GM12878 (cell line): Measurements from ENCODE around the gene PTPRJ. TPM values are rescaled to one million over a fixed set of nuclear protein-coding genes. Genes with fewer than 3 reads are reported as not detected.

Experiments used
- ATAC-seq: fragments of 200-7000 bp; cut with Tn5 transposase; 3 replicates; pipeline ENCODE4 v1.9.1; 2020; ENCODE audit warnings: mild to moderate bottlenecking, moderate library complexity
- BruUV-seq: library from RNA; stranded (reverse); fragments of 400-500 nt; replicated peaks from 2 replicates; lab custom pipeline; 2021; lab: Mats Ljungman, UMichigan
- CTCF ChIA-PET: fragments of 300-600 bp; sonication (Branson Sonifier 250); formaldehyde crosslinking; extraction: SDS; loops from one replicate; lab custom pipeline; 2021; ENCODE audit warnings: inconsistent platforms; lab: Yijun Ruan, JAX
- POLR2A ChIA-PET: fragments of 350-600 bp; formaldehyde crosslinking; extraction: SDS; loops from one replicate; lab custom pipeline; 2021; ENCODE audit warnings: inconsistent platforms; lab: Charles Lee
- RAD21 ChIA-PET: fragments of 300-600 bp; sonication (Branson Sonifier 250); formaldehyde crosslinking; loops from one replicate; lab custom pipeline; 2023; ENCODE audit warnings: antibody characterized with exemption; ENCODE audit not compliant: unreplicated experiment; lab: Charles Lee
- SMC1A ChIA-PET: fragments of 300-600 bp; sonication (Branson Sonifier 250); formaldehyde crosslinking; loops from one replicate; lab custom pipeline; 2023; ENCODE audit not compliant: unreplicated experiment, uncharacterized antibody; lab: Charles Lee
- DNase-seq: peaks from one replicate; pipeline ENCODE4 v3.0.0-alpha.2; 2011; ENCODE audit warnings: low read depth, low spot score
- FAIRE-seq: peaks from 3 replicates; lab custom pipeline; 2011; peaks lifted over from hg19 to GRCh38; lab: Jason Lieb, UNC
- H2AFZ ChIP-seq: 2 replicates; pipeline ENCODE4 v1.6.0; 2011; ENCODE audit warnings: low read depth, low read length, control low read depth; ENCODE audit not compliant: control insufficient read depth
- H3K27ac ChIP-seq: 2 replicates; pipeline ENCODE4 v1.5.1; 2011; ENCODE audit warnings: control low read depth; ENCODE audit not compliant: control insufficient read depth, insufficient read depth
- H3K27me3 ChIP-seq, 2 experiments: replicated peaks in 1 of 2; 2 replicates each; pipeline versions ENCODE4 v1.6.0 to v1.6.1; 2011; ENCODE audit warnings: low read length in 1 of 2; ENCODE audit not compliant: control insufficient read depth in 2 of 2, insufficient read depth in 2 of 2
- H3K36me3 ChIP-seq, 2 experiments: 2 replicates each; pipeline ENCODE4 v1.5.1; 2011; ENCODE audit warnings: low read length in 1 of 2; ENCODE audit not compliant: control insufficient read depth in 2 of 2, insufficient read depth in 2 of 2
- H3K4me1 ChIP-seq: 2 replicates; pipeline ENCODE4 v1.6.1; 2011; ENCODE audit warnings: mild to moderate bottlenecking, low read length, moderate library complexity, mixed read lengths; ENCODE audit not compliant: control insufficient read depth, insufficient read depth
- H3K4me2 ChIP-seq: 2 replicates; pipeline ENCODE4 v1.6.0; 2011; ENCODE audit warnings: control low read depth; ENCODE audit not compliant: control insufficient read depth, insufficient read depth
- H3K4me3 ChIP-seq: fragments of 200-600 bp; sonication (generic); 2 replicates; pipeline ENCODE4 v1.5.1; 2016
- H3K79me2 ChIP-seq: 2 replicates; pipeline ENCODE4 v1.6.0; 2011; ENCODE audit warnings: low read length; ENCODE audit not compliant: control insufficient read depth, insufficient read depth
- H3K9ac ChIP-seq: 2 replicates; pipeline ENCODE4 v1.8.0; 2011; ENCODE audit warnings: low read length, control low read depth, mixed read lengths; ENCODE audit not compliant: control insufficient read depth, insufficient read depth
- H3K9me3 ChIP-seq: replicated peaks from 3 replicates; pipeline ENCODE4 v1.5.1; 2011; ENCODE audit warnings: mild to moderate bottlenecking, low read length; ENCODE audit not compliant: control insufficient read depth, insufficient read depth
- H4K20me1 ChIP-seq: 2 replicates; pipeline ENCODE4 v1.6.0; 2011; ENCODE audit not compliant: control insufficient read depth, insufficient read depth
- BCL11A ChIP-seq: IDR thresholded peaks from 2 replicates; pipeline ENCODE4 v1.6.1; 2011; ENCODE audit warnings: low read depth, low read length
- BHLHE40 ChIP-seq, 2 experiments: fragments of 450-650 bp in 1 of 2; IDR thresholded peaks; 2 replicates each; pipeline ENCODE4 v1.6.1; 2011 to 2017; ENCODE audit warnings: low read depth in 2 of 2, borderline replicate concordance in 1 of 2, improper control_type of control experiment in 1 of 2, low read length in 1 of 2, mild to moderate bottlenecking in 1 of 2
- CREB1 ChIP-seq: IDR thresholded peaks from 2 replicates; pipeline ENCODE4 v1.6.1; 2012; ENCODE audit warnings: low read depth, mild to moderate bottlenecking, inconsistent platforms
- CREM ChIP-seq: IDR thresholded peaks from 2 replicates; pipeline ENCODE4 v1.6.1; 2014; ENCODE audit warnings: antibody characterized with exemption, low read depth
- EED ChIP-seq: sonication (generic); IDR thresholded peaks from 2 replicates; pipeline ENCODE4 v1.6.1; 2016; ENCODE audit warnings: antibody characterized with exemption, low read depth
- IRF3 ChIP-seq: fragments of 450-650 bp; IDR thresholded peaks from 2 replicates; pipeline ENCODE4 v1.6.1; 2014; ENCODE audit warnings: mild to moderate bottlenecking
- KAT2A ChIP-seq: conservative IDR thresholded peaks from 2 replicates; pipeline ENCODE4 v1.6.1; 2011; ENCODE audit warnings: low read depth, low read length; ENCODE audit not compliant: control insufficient read depth
- MTA3 ChIP-seq: IDR thresholded peaks from 2 replicates; pipeline ENCODE4 v1.6.1; 2012; ENCODE audit warnings: low read length, inconsistent platforms, borderline replicate concordance
- NR2C1 ChIP-seq: fragments of 450-650 bp; IDR thresholded peaks from 2 replicates; pipeline ENCODE4 v1.6.1; 2017; ENCODE audit warnings: antibody characterized with exemption, mild to moderate bottlenecking, moderate library complexity
- POU2F2 ChIP-seq: IDR thresholded peaks from 3 replicates; pipeline ENCODE4 v1.6.1; 2011; ENCODE audit warnings: low read depth, mild to moderate bottlenecking, low read length, borderline replicate concordance
- RELA ChIP-seq: fragments of 450-650 bp; IDR thresholded peaks from 2 replicates; pipeline ENCODE4 v1.8.0; 2014; ENCODE audit warnings: borderline replicate concordance; ENCODE audit not compliant: partially characterized antibody
- RELB ChIP-seq: fragments of 450-650 bp; IDR thresholded peaks from 2 replicates; pipeline ENCODE4 v1.6.1; 2017; ENCODE audit warnings: low read depth, mild to moderate bottlenecking, moderate library complexity
- USF2 ChIP-seq: IDR thresholded peaks from 2 replicates; pipeline ENCODE4 v1.6.1; 2011; ENCODE audit warnings: low read depth, low read length, improper control_type of control experiment, borderline replicate concordance
- ZNF207 ChIP-seq: fragments of 450-650 bp; IDR thresholded peaks from 2 replicates; pipeline ENCODE4 v1.6.1; 2014; ENCODE audit warnings: antibody characterized with exemption, mild to moderate bottlenecking, borderline replicate concordance
- WGBS: methylation state at CpG from one replicate; pipeline ENCODE4 v1.1.6; 2016; ENCODE audit warnings: low lambda C conversion rate; ENCODE audit not compliant: insufficient replicate concordance, insufficient coverage; ENCODE audit errors: missing lambda C conversion rate; 5-methylcytosine and 5-hydroxymethylcytosine counted together
- in situ Hi-C: fragments of 300-500 bp; cut with MboI; formaldehyde crosslinking; loops from 9 replicates; pipeline ENCODE4 v1.14.3; 2018; ENCODE audit warnings: mixed read lengths
- intact Hi-C: fragments of 100-400 bp; cut with micrococcal nuclease; formaldehyde crosslinking; loops from one replicate; pipeline ENCODE4 v1.14.2; 2022; ENCODE audit not compliant: unreplicated experiment
- polyA plus RNA-seq, 11 experiments: library from polyadenylated mRNA; depleted of rRNA in 4 of 11; unstranded in 6 of 11; stranded (reverse) in 5 of 11; fragments of >200 nt; fragmentation: Nextera tagmentation in 4 of 11; fragmentation: Illumina TruSeq in 1 of 11; extraction: Ambion mirVana in 4 of 11; extraction: Trizol in 1 of 11; gene quantifications; 1 replicate in 1 of 11; 2 replicates in 10 of 11; pipeline versions ENCODE4 v1.2.1 to v1.2.3, GENCODE V29; 2011 to 2016; ENCODE audit warnings: inconsistent platforms in 2 of 11, missing spikeins in 2 of 11, low read depth in 1 of 11
- total RNA-seq, 4 experiments: library from RNA; depleted of rRNA in 3 of 4; stranded (reverse); fragments of >200 nt in 3 of 4; fragmentation: Illumina TruSeq in 1 of 4; extraction: Trizol in 1 of 4; gene quantifications; 2 replicates each; pipeline versions ENCODE4 v1.2.1 to v1.2.3, GENCODE V29; 2013 to 2021
- TF ChIP-seq, protein P1 (sequence below): fragments of 150-350 bp; IDR thresholded peaks from 2 replicates; pipeline ENCODE4 v1.6.1; 2016; ENCODE audit warnings: low read depth, low read length

PTPRJ gene
- total and polyA plus RNA-seq, 10 of the 15 experiments (the other 5 are each of a cell fraction or from before 2014, with no cell fraction given): 0.22 to 22.4 (median 7.4) TPM

GRCh38 chr11:47991894-47992293 is 11.5 kb downstream of the PTPRJ start:
- in situ Hi-C loops: loop anchor here (5.0 kb wide), 1 partner anchor 115 kb away; no protein-coding TSS in a partner anchor
- no peak overlapping the region for H3K9ac ChIP-seq
- no TSS peak for BruUV-seq
- H3K4me3 ChIP-seq: no peak overlapping the region
- no peak for DNase-seq
- no peak overlapping the region; the same call in 1 of the 2 replicates for H3K4me2 ChIP-seq
- SMC1A ChIA-PET: interaction anchor here (0.9 to 1.0 kb wide), 2 partner anchors 8 to 18 kb away, joined by 3 to 4 read pairs; no protein-coding TSS in a partner anchor
- H2AFZ ChIP-seq: no peak overlapping the region
- CTCF ChIA-PET: interaction anchor here (1.2 kb wide), 1 partner anchor 117 kb away, joined by 4 read pairs; no protein-coding TSS in a partner anchor
- no peaks in the 10 kb centered on the region for H4K20me1 ChIP-seq
- RAD21 ChIA-PET: interaction anchor here (1.5 kb wide), 1 partner anchor 13 kb away, joined by 5 read pairs; no protein-coding TSS in a partner anchor
- H3K27me3 ChIP-seq: no peaks in the 10 kb centered on the region; a peak in 1 of 4 replicates
- no peaks in the 10 kb centered on the region for H3K9me3 ChIP-seq
- intact Hi-C loops: no loop called here
- H3K79me2 ChIP-seq: peaks cover 49% of the 10 kb centered on the region
- peak overlapping the region; percentile 74; the same call in 1 of the 2 replicates for H3K27ac ChIP-seq
- FAIRE-seq: no peak
- POLR2A ChIA-PET: interaction anchor here (1.1 to 2.1 kb wide), 2 partner anchors 8 to 10 kb away, joined by 3 to 7 read pairs; no protein-coding TSS in a partner anchor
- ATAC-seq: no peak
- H3K36me3 ChIP-seq: 0 out of 4 replicates have a peak, but pooled peaks cover 0 to 2% of the 10 kb centered on the region in 2 experiments
- WGBS: 54% methylated on average over 6 of the region's 6 CpGs
- peaks cover 32% of the 10 kb centered on the region for H3K4me1 ChIP-seq
- TF ChIP-seq IRF3 (no peak), ZNF207 (no peak), NR2C1 (no peak), CREB1 (no peak), BHLHE40 (IDR thresholded peaks at IDR 0.05; ENCODE audit: borderline replicate concordance in 1 of 2, low read depth in 2 of 2, low read length in 1 of 2) (no peak), RELB (no peak), CREM (no peak), BCL11A (no peak), MTA3 (no peak), POU2F2 (no peak), RELA (no peak), EED (no peak), USF2 (no peak), KAT2A (no peak)
- TF ChIP-seq, protein P1, sequence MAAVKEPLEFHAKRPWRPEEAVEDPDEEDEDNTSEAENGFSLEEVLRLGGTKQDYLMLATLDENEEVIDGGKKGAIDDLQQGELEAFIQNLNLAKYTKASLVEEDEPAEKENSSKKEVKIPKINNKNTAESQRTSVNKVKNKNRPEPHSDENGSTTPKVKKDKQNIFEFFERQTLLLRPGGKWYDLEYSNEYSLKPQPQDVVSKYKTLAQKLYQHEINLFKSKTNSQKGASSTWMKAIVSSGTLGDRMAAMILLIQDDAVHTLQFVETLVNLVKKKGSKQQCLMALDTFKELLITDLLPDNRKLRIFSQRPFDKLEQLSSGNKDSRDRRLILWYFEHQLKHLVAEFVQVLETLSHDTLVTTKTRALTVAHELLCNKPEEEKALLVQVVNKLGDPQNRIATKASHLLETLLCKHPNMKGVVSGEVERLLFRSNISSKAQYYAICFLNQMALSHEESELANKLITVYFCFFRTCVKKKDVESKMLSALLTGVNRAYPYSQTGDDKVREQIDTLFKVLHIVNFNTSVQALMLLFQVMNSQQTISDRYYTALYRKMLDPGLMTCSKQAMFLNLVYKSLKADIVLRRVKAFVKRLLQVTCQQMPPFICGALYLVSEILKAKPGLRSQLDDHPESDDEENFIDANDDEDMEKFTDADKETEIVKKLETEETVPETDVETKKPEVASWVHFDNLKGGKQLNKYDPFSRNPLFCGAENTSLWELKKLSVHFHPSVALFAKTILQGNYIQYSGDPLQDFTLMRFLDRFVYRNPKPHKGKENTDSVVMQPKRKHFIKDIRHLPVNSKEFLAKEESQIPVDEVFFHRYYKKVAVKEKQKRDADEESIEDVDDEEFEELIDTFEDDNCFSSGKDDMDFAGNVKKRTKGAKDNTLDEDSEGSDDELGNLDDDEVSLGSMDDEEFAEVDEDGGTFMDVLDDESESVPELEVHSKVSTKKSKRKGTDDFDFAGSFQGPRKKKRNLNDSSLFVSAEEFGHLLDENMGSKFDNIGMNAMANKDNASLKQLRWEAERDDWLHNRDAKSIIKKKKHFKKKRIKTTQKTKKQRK: no peak
